DMS153 treated with DMSO at 0.1 percent for 48 hours (cell line): Measurements from ENCODE around the gene C3orf52.

Experiments
- DNase-seq: peaks from one replicate; lab custom pipeline; 2025; ENCODE audit not compliant: unreplicated experiment; lab: John Stamatoyannopoulos, UW

Gene C3orf52

GRCh38 chr3:112117841-112118571 is 31.8 kb downstream of the C3orf52 start:
- no peak for DNase-seq

GRCh38 chr3:112119962-112120836 is 34.0 kb downstream of the C3orf52 start:
- DNase-seq: no peak

GRCh38 chr3:112121577-112122547 is 35.7 kb downstream of the C3orf52 start:
- DNase-seq: no peak

- no peak for DNase-seq
These were observed 36.7 kb downstream of the C3orf52 start for GRCh38 chr3:112122870-112123269.

- DNase-seq: no peak
These were observed 37.4 kb downstream of the C3orf52 start for GRCh38 chr3:112123548-112123947.

GRCh38 chr3:112124907-112125607 is 38.9 kb downstream of the C3orf52 start:
- no peak for DNase-seq

GRCh38 chr3:112126511-112126911 is 40.3 kb downstream of the C3orf52 start:
- no peak for DNase-seq

GRCh38 chr3:112127522-112128494 is 41.6 kb downstream of the C3orf52 start:
- no peak for DNase-seq

GRCh38 chr3:112128843-112129727 is 42.9 kb downstream of the C3orf52 start:
- no peak for DNase-seq

GRCh38 chr3:112129925-112130637 is 43.9 kb downstream of the C3orf52 start:
- no peak for DNase-seq

GRCh38 chr3:112130638-112130993 is 44.4 kb downstream of the C3orf52 start:
- no peak for DNase-seq

- DNase-seq: no peak
These were observed 44.9 kb downstream of the C3orf52 start for GRCh38 chr3:112131111-112131510.

- DNase-seq: no peak
These were observed 45.9 kb downstream of the C3orf52 start for GRCh38 chr3:112132088-112132487.

GRCh38 chr3:112132554-112132953 is 46.4 kb downstream of the C3orf52 start:
- no peak for DNase-seq

GRCh38 chr3:112132975-112133448 is 46.8 kb downstream of the C3orf52 start, which contains the start of gene GCSAM:
TSS of gene GCSAM (minus strand) at chr3:112133248. CDS start at chr3:112133120, 128 bp downstream.
- no peak for DNase-seq

GRCh38 chr3:112133626-112134334 is 47.6 kb downstream of the C3orf52 start:
- DNase-seq: no peak
